ENCODE measurements around the gene DAAM1.

DAAM1 gene

GRCh38 chr14:59254911-59255545 lies 66.6 kb downstream of the DAAM1 start:
- TF ChIP-seq, protein P1, sequence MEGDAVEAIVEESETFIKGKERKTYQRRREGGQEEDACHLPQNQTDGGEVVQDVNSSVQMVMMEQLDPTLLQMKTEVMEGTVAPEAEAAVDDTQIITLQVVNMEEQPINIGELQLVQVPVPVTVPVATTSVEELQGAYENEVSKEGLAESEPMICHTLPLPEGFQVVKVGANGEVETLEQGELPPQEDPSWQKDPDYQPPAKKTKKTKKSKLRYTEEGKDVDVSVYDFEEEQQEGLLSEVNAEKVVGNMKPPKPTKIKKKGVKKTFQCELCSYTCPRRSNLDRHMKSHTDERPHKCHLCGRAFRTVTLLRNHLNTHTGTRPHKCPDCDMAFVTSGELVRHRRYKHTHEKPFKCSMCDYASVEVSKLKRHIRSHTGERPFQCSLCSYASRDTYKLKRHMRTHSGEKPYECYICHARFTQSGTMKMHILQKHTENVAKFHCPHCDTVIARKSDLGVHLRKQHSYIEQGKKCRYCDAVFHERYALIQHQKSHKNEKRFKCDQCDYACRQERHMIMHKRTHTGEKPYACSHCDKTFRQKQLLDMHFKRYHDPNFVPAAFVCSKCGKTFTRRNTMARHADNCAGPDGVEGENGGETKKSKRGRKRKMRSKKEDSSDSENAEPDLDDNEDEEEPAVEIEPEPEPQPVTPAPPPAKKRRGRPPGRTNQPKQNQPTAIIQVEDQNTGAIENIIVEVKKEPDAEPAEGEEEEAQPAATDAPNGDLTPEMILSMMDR (IDR thresholded peaks at IDR 0.05; ENCODE audit: insufficient read depth, low read length, missing control alignments), result no peak
- no peak overlapping the region for H3K4me3 ChIP-seq (ENCODE audit: low read depth, low read length)
- CTCF ChIA-PET, result interaction anchor here (1.0 kb wide), 1 partner anchor 128 kb away, joined by 3 read pairs; no protein-coding TSS in a partner anchor
- POLR2A ChIA-PET, result interaction anchor here (1.3 kb wide), 1 partner anchor 21 kb away, joined by 4 read pairs; no protein-coding TSS in a partner anchor
- DNase-seq (ENCODE audit: low read depth, low spot score), result peak; percentile 28

GRCh38 chr14:59256331-59256730 lies 67.9 kb downstream of the DAAM1 start:
- POLR2A ChIA-PET, result no interaction called here
- TF ChIP-seq, protein P1 (IDR thresholded peaks at IDR 0.05; ENCODE audit: insufficient read depth, low read length, missing control alignments), result no peak
- no peak for DNase-seq (ENCODE audit: low read depth, low spot score)
- CTCF ChIA-PET, result no interaction called here
- no peak overlapping the region for H3K4me3 ChIP-seq (ENCODE audit: low read depth, low read length)

DNA sequence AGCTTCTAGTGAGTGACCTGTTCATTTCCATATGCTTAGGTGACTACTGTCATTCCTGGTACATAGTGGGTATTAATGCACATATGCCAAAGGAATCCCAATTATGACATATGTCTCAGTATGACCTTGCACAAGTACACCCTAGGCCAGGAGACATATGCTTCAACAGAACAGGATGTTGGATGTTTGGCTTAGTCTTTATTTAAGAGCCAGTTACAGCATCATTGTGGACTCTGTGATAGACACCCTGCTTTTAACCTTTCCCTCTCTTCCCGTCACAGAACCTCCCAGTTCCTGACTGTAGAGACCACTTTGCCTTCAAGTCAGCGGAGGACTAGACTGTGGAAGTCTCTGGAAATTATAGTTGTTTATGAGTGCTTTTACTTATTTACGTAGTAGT lies 72.9 kb downstream of the DAAM1 start:
- CTCF ChIA-PET, result interaction anchor here (1.1 kb wide), 1 partner anchor 8 kb away, joined by 3 read pairs; no protein-coding TSS in a partner anchor
- TF ChIP-seq, protein P1 (IDR thresholded peaks at IDR 0.05; ENCODE audit: insufficient read depth, low read length, missing control alignments), result no peak
- POLR2A ChIA-PET, result no interaction called here

GRCh38 chr14:59262717-59263454 lies 74.4 kb downstream of the DAAM1 start:
- no peak overlapping the region for H3K4me3 ChIP-seq (ENCODE audit: low read depth, low read length)
- TF ChIP-seq, protein P1 (IDR thresholded peaks at IDR 0.05; ENCODE audit: insufficient read depth, low read length, missing control alignments), result no peak
- ChIA-PET CTCF (interaction anchor here (0.8 kb wide), 1 partner anchor 181 kb away, joined by 5 read pairs; no protein-coding TSS in a partner anchor), POLR2A (no interaction called here)
- DNase-seq (ENCODE audit: low read depth, low spot score), result no peak

More for the DNA sequence above, 72.9 kb downstream of the DAAM1 start:
- no peak for DNase-seq (ENCODE audit: low read depth, low spot score)
- H3K4me3 ChIP-seq (ENCODE audit: low read depth, low read length), result no peak overlapping the region

GRCh38 chr14:59265808-59266207 lies 77.3 kb downstream of the DAAM1 start:
- no peak overlapping the region for H3K4me3 ChIP-seq (ENCODE audit: low read depth, low read length)
- DNase-seq (ENCODE audit: low read depth, low spot score), result no peak
- ChIA-PET CTCF (no interaction called here), POLR2A (no interaction called here)
- TF ChIP-seq, protein P1 (IDR thresholded peaks at IDR 0.05; ENCODE audit: insufficient read depth, low read length, missing control alignments), result no peak

DNA sequence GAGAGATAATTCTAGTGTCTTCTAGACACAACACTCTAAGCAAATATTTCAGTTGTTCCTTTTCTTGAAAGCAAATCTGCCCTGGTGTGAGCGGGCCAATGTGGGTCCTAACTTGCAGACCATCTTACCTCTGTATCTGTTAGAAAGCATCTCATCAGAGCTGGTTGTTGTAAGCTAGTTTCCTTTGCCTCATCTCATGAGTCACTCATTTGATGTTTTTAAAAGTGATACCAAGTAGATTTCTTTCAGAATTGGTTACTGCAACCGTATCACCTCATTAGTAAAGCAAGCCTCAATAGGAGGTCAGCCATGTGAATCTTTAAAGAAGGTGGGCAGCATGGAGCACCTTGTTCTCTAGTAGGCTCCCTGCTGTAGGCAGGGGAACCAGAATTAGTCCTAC lies 78.6 kb downstream of the DAAM1 start:
- no peak overlapping the region for H3K4me3 ChIP-seq (ENCODE audit: low read depth, low read length)
- POLR2A ChIA-PET, result no interaction called here
- TF ChIP-seq, protein P1 (IDR thresholded peaks at IDR 0.05; ENCODE audit: insufficient read depth, low read length, missing control alignments), result no peak
- no peak for DNase-seq (ENCODE audit: low read depth, low spot score)
- CTCF ChIA-PET, result interaction anchor here (0.7 to 1.4 kb wide), 3 partner anchors 9 to 178 kb away, joined by 3 read pairs; no protein-coding TSS in a partner anchor
